Activated CD8-positive, alpha-beta T cell treated with anti-CD3 and anti-CD28 coated beads for 36 hours (primary cell): ENCODE measurements around the gene FAM163A. TPM values are rescaled to one million over a fixed set of nuclear protein-coding genes. Genes with fewer than 3 reads are reported as not detected.

Experiments used
- ATAC-seq: fragments of 200-7000 bp; cut with Tn5 transposase; one replicate; pipeline ENCODE4 v1.10.0; 2021; ENCODE audit warnings: mild to moderate bottlenecking, moderate library complexity
- CTCF ChIA-PET: fragments of 350-600 bp; sonication (Branson Sonifier 250); formaldehyde crosslinking; loops from one replicate; lab custom pipeline; 2021; ENCODE audit warnings: antibody characterized with exemption; lab: Charles Lee
- POLR2A ChIA-PET: fragments of 350-600 bp; sonication (Branson Sonifier 250); formaldehyde crosslinking; loops from one replicate; lab custom pipeline; 2021; ENCODE audit warnings: antibody characterized with exemption; lab: Charles Lee
- DNase-seq: peaks from one replicate; pipeline ENCODE4 v3.0.0-alpha.2; 2020
- H3K27ac Mint-ChIP-seq: one replicate; pipeline ENCODE4 v1.8.0; 2021; ENCODE audit warnings: mild to moderate bottlenecking, mixed read lengths
- H3K27me3 Mint-ChIP-seq: one replicate; pipeline ENCODE4 v1.8.0; 2021; ENCODE audit warnings: mixed read lengths
- H3K36me3 Mint-ChIP-seq: one replicate; pipeline ENCODE4 v1.8.0; 2021; ENCODE audit warnings: low read depth, mixed read lengths
- H3K4me1 Mint-ChIP-seq: one replicate; pipeline ENCODE4 v1.8.0; 2021; ENCODE audit warnings: low read depth, mixed read lengths
- H3K4me3 Mint-ChIP-seq: one replicate; pipeline ENCODE4 v1.8.0; 2021; ENCODE audit warnings: mild to moderate bottlenecking, moderate library complexity, mixed read lengths
- H3K9me3 Mint-ChIP-seq: one replicate; pipeline ENCODE4 v1.8.0; 2021; ENCODE audit warnings: mixed read lengths
- intact Hi-C: fragments of 100-400 bp; cut with micrococcal nuclease; formaldehyde crosslinking; loops from one replicate; pipeline ENCODE4 v1.10.0; 2022
- total RNA-seq, 2 experiments: library from RNA; stranded (reverse); gene quantifications; one replicate each; pipeline ENCODE4 v1.2.3, GENCODE V29; 2021
- TF ChIP-seq, protein P1 (sequence below): fragments of 200-600 bp; IDR thresholded peaks from one replicate; pipeline ENCODE4 v1.8.0; 2022; ENCODE audit warnings: antibody characterized with exemption, mild to moderate bottlenecking

The FAM163A gene
- total RNA-seq, 2 experiments from 2014 or later = not detected

DNA sequence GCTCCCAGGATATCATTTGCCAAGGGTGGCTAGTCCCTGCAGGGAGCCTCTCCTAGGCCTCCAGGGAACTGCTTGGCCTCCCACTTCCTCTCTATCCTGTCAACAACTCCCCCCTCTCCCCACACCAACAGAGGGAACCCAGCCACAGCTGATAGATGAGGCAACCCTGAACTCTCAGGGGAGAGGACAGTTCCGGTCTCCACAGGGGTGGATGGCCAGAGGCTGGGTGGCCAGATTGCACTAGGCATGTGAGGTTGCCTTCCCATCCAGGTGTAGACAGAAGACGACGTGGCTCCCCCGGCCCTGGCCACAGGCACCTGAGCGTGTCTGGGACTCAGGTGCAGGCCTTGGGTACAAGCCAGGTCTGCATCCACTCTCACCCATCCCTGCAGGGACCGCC lies 81.2 kb downstream of the FAM163A start:
- no peaks in the 10 kb centered on the region for H3K27me3 Mint-ChIP-seq
- ChIA-PET POLR2A (interaction anchor here (1.6 kb wide), 1 partner anchor 10 kb away, joined by 3 read pairs; no protein-coding TSS in a partner anchor), CTCF (interaction anchor here (2.7 to 4.5 kb wide), 2 partner anchors 10 to 14 kb away, joined by 20 to 26 read pairs; no protein-coding TSS in a partner anchor)
- ATAC-seq (no peak), DNase-seq (no peak)
- H3K4me3 Mint-ChIP-seq = no peak overlapping the region
- no peaks in the 10 kb centered on the region for H3K36me3 Mint-ChIP-seq
- H3K9me3 Mint-ChIP-seq = no peaks in the 10 kb centered on the region
- no peaks in the 10 kb centered on the region for H3K4me1 Mint-ChIP-seq
- TF ChIP-seq, protein P1, sequence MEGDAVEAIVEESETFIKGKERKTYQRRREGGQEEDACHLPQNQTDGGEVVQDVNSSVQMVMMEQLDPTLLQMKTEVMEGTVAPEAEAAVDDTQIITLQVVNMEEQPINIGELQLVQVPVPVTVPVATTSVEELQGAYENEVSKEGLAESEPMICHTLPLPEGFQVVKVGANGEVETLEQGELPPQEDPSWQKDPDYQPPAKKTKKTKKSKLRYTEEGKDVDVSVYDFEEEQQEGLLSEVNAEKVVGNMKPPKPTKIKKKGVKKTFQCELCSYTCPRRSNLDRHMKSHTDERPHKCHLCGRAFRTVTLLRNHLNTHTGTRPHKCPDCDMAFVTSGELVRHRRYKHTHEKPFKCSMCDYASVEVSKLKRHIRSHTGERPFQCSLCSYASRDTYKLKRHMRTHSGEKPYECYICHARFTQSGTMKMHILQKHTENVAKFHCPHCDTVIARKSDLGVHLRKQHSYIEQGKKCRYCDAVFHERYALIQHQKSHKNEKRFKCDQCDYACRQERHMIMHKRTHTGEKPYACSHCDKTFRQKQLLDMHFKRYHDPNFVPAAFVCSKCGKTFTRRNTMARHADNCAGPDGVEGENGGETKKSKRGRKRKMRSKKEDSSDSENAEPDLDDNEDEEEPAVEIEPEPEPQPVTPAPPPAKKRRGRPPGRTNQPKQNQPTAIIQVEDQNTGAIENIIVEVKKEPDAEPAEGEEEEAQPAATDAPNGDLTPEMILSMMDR = no peak
- no peak overlapping the region for H3K27ac Mint-ChIP-seq
- intact Hi-C loops = no loop called here

DNA sequence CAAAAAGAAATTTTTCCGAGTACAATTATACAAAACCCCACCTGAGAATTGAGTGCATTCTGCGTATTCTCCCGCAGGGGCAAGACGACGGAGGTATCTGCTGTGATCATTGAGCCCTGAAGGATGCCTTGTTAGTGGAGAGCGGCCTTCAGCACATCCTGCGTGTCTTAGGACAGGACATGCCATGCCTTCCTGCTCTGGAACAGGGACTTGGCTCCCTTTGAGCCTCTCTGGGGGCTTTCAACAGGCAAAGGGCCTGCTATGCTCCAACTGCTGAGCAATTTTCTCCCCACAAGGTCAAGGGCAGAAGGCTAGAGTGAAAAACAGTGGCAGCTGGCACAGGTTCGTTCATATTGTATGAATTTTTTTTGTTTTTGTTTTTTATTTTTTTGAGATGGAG lies 82.1 kb downstream of the FAM163A start:
- ATAC-seq (no peak), DNase-seq (no peak)
- TF ChIP-seq, protein P1 = no peak
- intact Hi-C loops = no loop called here
- no peak overlapping the region for H3K27ac Mint-ChIP-seq
- ChIA-PET POLR2A (interaction anchor here (1.6 kb wide), 1 partner anchor 11 kb away, joined by 3 read pairs; no protein-coding TSS in a partner anchor), CTCF (interaction anchor here (3.5 to 4.5 kb wide), 2 partner anchors 15 to 16 kb away, joined by 14 to 26 read pairs; no protein-coding TSS in a partner anchor)
- no peaks in the 10 kb centered on the region for H3K9me3 Mint-ChIP-seq
- H3K4me3 Mint-ChIP-seq = no peak overlapping the region
- no peaks in the 10 kb centered on the region for H3K36me3 Mint-ChIP-seq
- no peaks in the 10 kb centered on the region for H3K27me3 Mint-ChIP-seq
- no peaks in the 10 kb centered on the region for H3K4me1 Mint-ChIP-seq

DNA sequence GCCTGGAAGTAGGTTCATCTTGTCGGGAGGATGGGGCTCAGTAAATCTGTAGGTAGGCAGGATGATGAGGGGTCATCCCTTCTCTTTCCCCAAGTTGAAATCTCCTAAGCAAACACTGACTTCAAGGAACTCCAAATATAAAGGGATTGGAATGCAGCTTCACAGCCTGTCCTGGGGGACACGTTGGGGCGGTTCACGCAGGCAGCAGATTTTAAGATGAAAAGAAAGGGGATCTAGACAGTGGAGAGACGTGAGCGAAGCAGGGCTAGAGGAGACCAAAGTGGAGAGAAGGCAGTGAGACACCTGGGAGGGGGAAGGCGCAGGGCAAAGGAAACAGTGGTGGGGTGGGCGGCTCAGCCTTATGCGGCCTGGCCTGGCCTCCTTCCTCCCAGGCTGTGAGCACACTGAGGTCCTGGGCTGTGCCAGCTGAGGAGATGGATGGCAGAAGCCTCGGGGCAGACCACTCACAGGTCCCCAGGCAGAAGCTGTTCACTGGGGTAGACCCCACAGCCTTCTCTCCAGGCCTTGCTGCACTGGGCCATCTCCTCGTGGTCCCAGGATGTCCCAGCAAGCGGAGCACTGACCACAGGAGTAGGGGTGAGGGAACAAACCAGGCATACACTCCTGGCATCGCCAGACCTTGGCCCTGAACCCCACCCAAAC lies 82.8 kb downstream of the FAM163A start:
- POLR2A ChIA-PET = no interaction called here

DNA sequence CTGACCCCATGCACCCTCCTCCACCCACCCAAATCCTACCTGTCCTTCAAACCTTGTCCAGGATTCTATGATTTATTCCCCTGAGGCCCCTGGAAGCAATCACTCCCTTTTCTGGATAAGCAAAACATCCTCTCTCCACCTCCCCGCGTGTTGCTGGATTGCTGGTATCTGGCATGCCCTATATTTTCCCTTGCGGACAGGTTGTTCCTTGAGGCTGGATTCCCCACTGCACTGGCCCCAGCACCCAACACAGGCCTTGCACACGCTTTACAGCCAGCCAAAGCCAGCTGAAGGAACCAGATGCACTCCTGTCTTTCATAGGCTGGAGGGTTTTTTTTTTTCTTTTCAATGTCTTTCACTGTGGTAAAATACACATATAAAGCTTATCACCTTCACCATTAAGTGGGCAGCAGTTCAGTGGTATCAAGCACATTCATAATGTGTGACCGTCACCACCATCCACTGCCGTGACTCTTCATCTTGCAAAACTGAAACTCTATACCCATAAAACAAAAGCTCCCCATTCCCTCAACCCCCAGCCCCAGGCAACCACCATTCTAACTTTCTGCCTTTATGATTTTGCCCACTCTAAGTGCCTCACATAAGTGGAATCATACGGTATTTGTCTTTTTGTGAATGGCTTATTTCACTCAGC lies 83.7 kb downstream of the FAM163A start:
- ChIA-PET CTCF (interaction anchor here (3.2 to 3.5 kb wide), 2 partner anchors 13 to 17 kb away, joined by 14 to 28 read pairs; no protein-coding TSS in a partner anchor), POLR2A (no interaction called here)
- H3K27ac Mint-ChIP-seq = no peak overlapping the region
- TF ChIP-seq, protein P1 = no peak
- H3K4me1 Mint-ChIP-seq = peaks cover 13% of the 10 kb centered on the region
- ATAC-seq (no peak), DNase-seq (no peak)
- no peaks in the 10 kb centered on the region for H3K9me3 Mint-ChIP-seq
- no peaks in the 10 kb centered on the region for H3K27me3 Mint-ChIP-seq
- H3K4me3 Mint-ChIP-seq = no peak overlapping the region
- no peaks in the 10 kb centered on the region for H3K36me3 Mint-ChIP-seq
- intact Hi-C loops = no loop called here

More for the DNA sequence above, 82.8 kb downstream of the FAM163A start:
- Mint-ChIP-seq H3K27ac (no peak overlapping the region), H3K4me1 (peaks cover 4% of the 10 kb centered on the region), H3K4me3 (no peak overlapping the region), H3K27me3 (no peaks in the 10 kb centered on the region), H3K36me3 (no peaks in the 10 kb centered on the region), H3K9me3 (no peaks in the 10 kb centered on the region)
- DNase-seq (no peak), ATAC-seq (no peak)
- CTCF ChIA-PET = interaction anchor here (3.2 to 3.5 kb wide), 2 partner anchors 12 to 16 kb away, joined by 14 to 28 read pairs; no protein-coding TSS in a partner anchor
- intact Hi-C loops = no loop called here
- TF ChIP-seq, protein P1 = no peak
